Panc1 (cell line): ENCODE data around the gene SLC2A4RG. TPM values are rescaled to one million over a fixed set of nuclear protein-coding genes. Genes with fewer than 3 reads are reported as not detected.

Experiments
- ATAC-seq: fragments of 200-7000 bp; cut with Tn5 transposase; 2 replicates; pipeline ENCODE4 v1.9.1; 2020; ENCODE audit warnings: mild to moderate bottlenecking, moderate library complexity
- BruUV-seq: library from RNA; stranded (reverse); fragments of 400-500 nt; replicated peaks from 2 replicates; lab custom pipeline; 2021; lab: Mats Ljungman, UMichigan
- CTCF ChIA-PET: fragments of 300-600 bp; sonication (Branson Sonifier 250); formaldehyde crosslinking; loops from one replicate; lab custom pipeline; 2022; ENCODE audit warnings: antibody characterized with exemption; lab: Charles Lee
- POLR2A ChIA-PET: fragments of 300-600 bp; sonication (Branson Sonifier 250); formaldehyde crosslinking; loops from one replicate; lab custom pipeline; 2022; ENCODE audit warnings: antibody characterized with exemption; lab: Charles Lee
- DNase-seq: peaks from one replicate; pipeline ENCODE4 v3.0.0-alpha.2; 2010; ENCODE audit warnings: low read depth, low spot score
- H3K27ac ChIP-seq: 2 replicates; pipeline ENCODE4 v1.5.1; 2011; ENCODE audit warnings: mild to moderate bottlenecking, low read length, inconsistent platforms
- H3K27me3 ChIP-seq: fragments of 200-500 bp; sonication (Bioruptor generic); 2 replicates; pipeline ENCODE4 v1.6.0; 2014; ENCODE audit warnings: low read length, inconsistent platforms; ENCODE audit not compliant: control insufficient read depth, insufficient read depth
- H3K36me3 ChIP-seq: fragments of 200-500 bp; sonication (Bioruptor generic); 2 replicates; pipeline ENCODE4 v1.5.1; 2014; ENCODE audit warnings: inconsistent platforms, mild to moderate bottlenecking, low read length, moderate library complexity; ENCODE audit not compliant: control insufficient read depth, insufficient read depth
- H3K4me1 ChIP-seq: 2 replicates; pipeline ENCODE4 v1.5.1; 2011; ENCODE audit warnings: inconsistent platforms, mild to moderate bottlenecking, low read length, moderate library complexity; ENCODE audit not compliant: control insufficient read depth, insufficient read depth
- H3K4me3 ChIP-seq, 2 experiments: 2 replicates each; pipeline ENCODE4 v1.5.1; 2011 to 2012; ENCODE audit warnings: low read depth in 2 of 2, low read length in 2 of 2, mild to moderate bottlenecking in 2 of 2, inconsistent platforms in 1 of 2, moderate library complexity in 1 of 2
- H3K9me3 ChIP-seq: fragments of 200-500 bp; sonication (Bioruptor generic); 2 replicates; pipeline ENCODE4 v1.5.1; 2014; ENCODE audit warnings: low read depth, mild to moderate bottlenecking, inconsistent platforms, low read length, moderate library complexity; ENCODE audit not compliant: control insufficient read depth, insufficient read depth
- POLR2AphosphoS5 ChIP-seq: IDR thresholded peaks from 2 replicates; pipeline ENCODE4 v1.6.1; 2012; ENCODE audit warnings: mild to moderate bottlenecking, low read depth, low read length, moderate library complexity
- SIN3A ChIP-seq: IDR thresholded peaks from 2 replicates; pipeline ENCODE4 v1.6.1; 2012; ENCODE audit warnings: low read depth, mild to moderate bottlenecking, low read length, moderate library complexity, borderline replicate concordance; ENCODE audit not compliant: insufficient read depth
- TCF7L2 ChIP-seq: IDR thresholded peaks from 2 replicates; pipeline ENCODE4 v1.6.1; 2011; ENCODE audit warnings: mild to moderate bottlenecking, low read depth, low read length, inconsistent platforms
- in situ Hi-C: cut with HindIII; loops from 2 replicates; pipeline ENCODE4 v1.10.0; 2016; ENCODE audit warnings: low sequenced_read_pairs, low pct_unique_long_range_greater_than_20kb
- intact Hi-C: fragments of 100-400 bp; cut with micrococcal nuclease; formaldehyde crosslinking; loops from one replicate; pipeline ENCODE4 v1.10.0; 2022; ENCODE audit not compliant: unreplicated experiment
- total RNA-seq: library from RNA; stranded (reverse); gene quantifications from one replicate; pipeline ENCODE4 v1.2.1, GENCODE V29; 2021; ENCODE audit not compliant: unreplicated experiment
- TF ChIP-seq, protein P1 (sequence below), 2 experiments: IDR thresholded peaks; 2 replicates each; pipeline ENCODE4 v1.6.1; 2011 to 2012; ENCODE audit warnings: low read depth in 2 of 2, control low read depth in 1 of 2, low read length in 1 of 2, mild to moderate bottlenecking in 1 of 2, moderate library complexity in 1 of 2; ENCODE audit not compliant: insufficient read depth in 1 of 2
- TF ChIP-seq, protein P2 (sequence below): fragments of 450-650 bp; IDR thresholded peaks from 2 replicates; pipeline ENCODE4 v1.5.1; 2017; ENCODE audit warnings: mild to moderate bottlenecking

SLC2A4RG gene
- total RNA-seq, 1 experiment from 2014 or later, result 166 TPM

DNA sequence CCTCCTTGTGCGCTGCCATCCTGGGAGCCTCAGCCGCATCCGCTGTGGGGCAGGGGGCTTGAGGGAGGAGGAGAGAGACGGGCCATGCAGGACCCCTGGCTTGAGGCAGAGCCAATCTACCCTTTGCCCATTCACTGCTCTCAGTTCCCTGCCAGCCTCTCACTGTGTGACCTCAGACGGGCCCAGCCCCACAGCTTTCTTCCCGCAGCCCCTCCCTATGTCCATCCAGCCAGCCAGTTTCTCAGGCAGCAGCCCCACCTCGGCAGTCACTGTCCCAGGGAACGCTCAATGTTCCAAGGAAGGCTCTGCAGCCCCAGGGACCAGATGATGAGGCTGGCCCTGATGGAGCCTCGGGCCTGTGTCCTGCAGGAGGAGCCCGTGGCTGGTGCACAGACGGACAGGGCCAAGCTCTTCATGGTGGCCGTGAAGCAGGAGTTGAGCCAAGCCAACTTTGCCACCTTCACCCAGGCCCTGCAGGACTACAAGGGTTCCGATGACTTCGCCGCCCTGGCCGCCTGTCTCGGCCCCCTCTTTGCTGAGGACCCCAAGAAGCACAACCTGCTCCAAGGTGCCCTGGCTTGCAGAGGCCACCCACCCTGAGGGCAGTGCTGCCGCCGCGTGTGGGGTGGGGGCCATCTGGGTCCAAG lies 47.0 kb upstream of the SLC2A4RG start:
- no peak overlapping the region for H3K4me3 ChIP-seq
- in situ Hi-C loops (no loop called here), intact Hi-C loops (no loop called here)
- ATAC-seq, result peak; percentile 40
- H3K27ac ChIP-seq, result 0 out of 2 replicates have a peak overlapping the region, but pooled peaks have one; percentile 34
- ChIA-PET POLR2A (no interaction called here), CTCF (no interaction called here)
- no TSS peak for BruUV-seq
- TF ChIP-seq, protein P1, sequence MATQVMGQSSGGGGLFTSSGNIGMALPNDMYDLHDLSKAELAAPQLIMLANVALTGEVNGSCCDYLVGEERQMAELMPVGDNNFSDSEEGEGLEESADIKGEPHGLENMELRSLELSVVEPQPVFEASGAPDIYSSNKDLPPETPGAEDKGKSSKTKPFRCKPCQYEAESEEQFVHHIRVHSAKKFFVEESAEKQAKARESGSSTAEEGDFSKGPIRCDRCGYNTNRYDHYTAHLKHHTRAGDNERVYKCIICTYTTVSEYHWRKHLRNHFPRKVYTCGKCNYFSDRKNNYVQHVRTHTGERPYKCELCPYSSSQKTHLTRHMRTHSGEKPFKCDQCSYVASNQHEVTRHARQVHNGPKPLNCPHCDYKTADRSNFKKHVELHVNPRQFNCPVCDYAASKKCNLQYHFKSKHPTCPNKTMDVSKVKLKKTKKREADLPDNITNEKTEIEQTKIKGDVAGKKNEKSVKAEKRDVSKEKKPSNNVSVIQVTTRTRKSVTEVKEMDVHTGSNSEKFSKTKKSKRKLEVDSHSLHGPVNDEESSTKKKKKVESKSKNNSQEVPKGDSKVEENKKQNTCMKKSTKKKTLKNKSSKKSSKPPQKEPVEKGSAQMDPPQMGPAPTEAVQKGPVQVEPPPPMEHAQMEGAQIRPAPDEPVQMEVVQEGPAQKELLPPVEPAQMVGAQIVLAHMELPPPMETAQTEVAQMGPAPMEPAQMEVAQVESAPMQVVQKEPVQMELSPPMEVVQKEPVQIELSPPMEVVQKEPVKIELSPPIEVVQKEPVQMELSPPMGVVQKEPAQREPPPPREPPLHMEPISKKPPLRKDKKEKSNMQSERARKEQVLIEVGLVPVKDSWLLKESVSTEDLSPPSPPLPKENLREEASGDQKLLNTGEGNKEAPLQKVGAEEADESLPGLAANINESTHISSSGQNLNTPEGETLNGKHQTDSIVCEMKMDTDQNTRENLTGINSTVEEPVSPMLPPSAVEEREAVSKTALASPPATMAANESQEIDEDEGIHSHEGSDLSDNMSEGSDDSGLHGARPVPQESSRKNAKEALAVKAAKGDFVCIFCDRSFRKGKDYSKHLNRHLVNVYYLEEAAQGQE (IDR thresholded peaks at IDR 0.05; ENCODE audit: insufficient read depth in 1 of 2, low read depth in 2 of 2, low read length in 1 of 2), result 0 out of 4 replicates have a peak, but pooled peaks of 1 of the 2 experiments have one; percentile 13
- TF ChIP-seq, protein P2, sequence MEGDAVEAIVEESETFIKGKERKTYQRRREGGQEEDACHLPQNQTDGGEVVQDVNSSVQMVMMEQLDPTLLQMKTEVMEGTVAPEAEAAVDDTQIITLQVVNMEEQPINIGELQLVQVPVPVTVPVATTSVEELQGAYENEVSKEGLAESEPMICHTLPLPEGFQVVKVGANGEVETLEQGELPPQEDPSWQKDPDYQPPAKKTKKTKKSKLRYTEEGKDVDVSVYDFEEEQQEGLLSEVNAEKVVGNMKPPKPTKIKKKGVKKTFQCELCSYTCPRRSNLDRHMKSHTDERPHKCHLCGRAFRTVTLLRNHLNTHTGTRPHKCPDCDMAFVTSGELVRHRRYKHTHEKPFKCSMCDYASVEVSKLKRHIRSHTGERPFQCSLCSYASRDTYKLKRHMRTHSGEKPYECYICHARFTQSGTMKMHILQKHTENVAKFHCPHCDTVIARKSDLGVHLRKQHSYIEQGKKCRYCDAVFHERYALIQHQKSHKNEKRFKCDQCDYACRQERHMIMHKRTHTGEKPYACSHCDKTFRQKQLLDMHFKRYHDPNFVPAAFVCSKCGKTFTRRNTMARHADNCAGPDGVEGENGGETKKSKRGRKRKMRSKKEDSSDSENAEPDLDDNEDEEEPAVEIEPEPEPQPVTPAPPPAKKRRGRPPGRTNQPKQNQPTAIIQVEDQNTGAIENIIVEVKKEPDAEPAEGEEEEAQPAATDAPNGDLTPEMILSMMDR, result no peak
- TF ChIP-seq POLR2AphosphoS5 (no peak), TCF7L2 (no peak)
- H3K4me1 ChIP-seq, result peaks cover 26% of the 10 kb centered on the region
- no peaks in the 10 kb centered on the region for H3K27me3 ChIP-seq
- no peak for DNase-seq
- no peaks in the 10 kb centered on the region for H3K36me3 ChIP-seq
- no peaks in the 10 kb centered on the region for H3K9me3 ChIP-seq

DNA sequence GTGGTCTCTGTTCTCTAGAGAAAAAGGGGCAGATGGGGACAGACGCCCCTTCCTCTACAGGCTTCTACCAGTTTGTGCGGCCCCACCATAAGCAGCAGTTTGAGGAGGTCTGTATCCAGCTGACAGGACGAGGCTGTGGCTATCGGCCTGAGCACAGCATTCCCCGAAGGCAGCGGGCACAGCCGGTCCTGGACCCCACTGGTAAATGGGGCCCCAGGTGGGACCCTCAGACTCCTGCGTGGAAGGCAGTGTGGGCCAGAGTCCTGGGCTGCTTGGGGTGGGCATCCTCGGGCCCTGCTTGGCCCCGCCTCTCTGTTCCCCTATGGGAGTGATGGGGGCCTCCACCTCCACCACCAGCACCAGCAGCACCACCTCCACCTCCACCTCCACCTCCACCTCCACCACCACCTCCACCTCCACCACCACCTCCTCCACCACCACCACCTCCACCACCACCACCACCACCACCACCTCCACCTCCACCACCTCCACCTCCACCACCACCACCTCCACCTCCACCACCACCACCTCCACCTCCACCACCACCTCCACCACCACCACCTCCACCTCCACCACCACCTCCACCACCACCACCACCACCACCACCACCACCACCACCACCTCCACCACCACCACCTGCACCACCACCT lies 46.4 kb upstream of the SLC2A4RG start:
- Histone ChIP-seq H3K36me3 (no peaks in the 10 kb centered on the region), H3K9me3 (no peaks in the 10 kb centered on the region), H3K27ac (no peak overlapping the region), H3K4me1 (peaks cover 28% of the 10 kb centered on the region), H3K4me3 (no peak overlapping the region), H3K27me3 (no peaks in the 10 kb centered on the region)
- BruUV-seq, result no TSS peak
- intact Hi-C loops, result no loop called here
- ATAC-seq, result no peak
- CTCF ChIA-PET, result no interaction called here
- DNase-seq, result no peak
- POLR2A ChIA-PET, result no interaction called here
- TF ChIP-seq, protein P2, result no peak
- TF ChIP-seq POLR2AphosphoS5, result no peak
- TF ChIP-seq, protein P1 (IDR thresholded peaks at IDR 0.05; ENCODE audit: insufficient read depth in 1 of 2, low read depth in 2 of 2, low read length in 1 of 2), result no peak
- TF ChIP-seq TCF7L2, result no peak
- TF ChIP-seq SIN3A, result no peak
- in situ Hi-C loops, result no loop called here
